MCF 10A (cell line): ENCODE measurements around the gene TENT4A. TPM values are rescaled to one million over a fixed set of nuclear protein-coding genes. Genes with fewer than 3 reads are reported as not detected.

Source experiments
- BruUV-seq: library from RNA; stranded (reverse); fragments of 400-500 nt; replicated peaks from 2 replicates; lab custom pipeline; 2021; lab: Mats Ljungman, UMichigan
- CTCF ChIA-PET: fragments of 300-600 bp; sonication (Branson Sonifier 250); formaldehyde crosslinking; extraction: SDS; loops from one replicate; lab custom pipeline; 2021; ENCODE audit warnings: antibody characterized with exemption, inconsistent platforms; lab: Yijun Ruan, JAX
- POLR2A ChIA-PET: fragments of 300-600, 350-650 bp; sonication (Branson Sonifier 250); formaldehyde crosslinking; extraction: SDS; loops from one replicate; lab custom pipeline; 2020; ENCODE audit warnings: antibody characterized with exemption, inconsistent platforms; lab: Yijun Ruan, JAX
- DNase-seq: peaks from one replicate; pipeline ENCODE4 v3.0.0-alpha.2; 2018; ENCODE audit not compliant: unreplicated experiment
- H3K27ac Mint-ChIP-seq: one replicate; pipeline ENCODE4 v1.8.0; 2022; ENCODE audit warnings: mild to moderate bottlenecking, low read depth, mixed read lengths; ENCODE audit not compliant: unreplicated experiment
- H3K27me3 Mint-ChIP-seq: one replicate; pipeline ENCODE4 v1.8.0; 2022; ENCODE audit warnings: mixed read lengths; ENCODE audit not compliant: insufficient read depth, unreplicated experiment
- H3K36me3 Mint-ChIP-seq: one replicate; pipeline ENCODE4 v1.8.0; 2022; ENCODE audit warnings: mild to moderate bottlenecking, moderate library complexity, mixed read lengths; ENCODE audit not compliant: insufficient read depth, unreplicated experiment
- H3K4me1 Mint-ChIP-seq: one replicate; pipeline ENCODE4 v1.8.0; 2022; ENCODE audit warnings: mixed read lengths; ENCODE audit not compliant: insufficient read depth, unreplicated experiment
- H3K4me3 Mint-ChIP-seq: one replicate; pipeline ENCODE4 v1.8.0; 2022; ENCODE audit warnings: mild to moderate bottlenecking, moderate library complexity, mixed read lengths; ENCODE audit not compliant: unreplicated experiment
- H3K9me3 Mint-ChIP-seq: one replicate; pipeline ENCODE4 v1.8.0; 2022; ENCODE audit warnings: mixed read lengths; ENCODE audit not compliant: unreplicated experiment
- intact Hi-C: fragments of 100-400 bp; cut with micrococcal nuclease; formaldehyde crosslinking; loops from 2 replicates; pipeline ENCODE4 v1.14.1; 2022
- total RNA-seq: library from RNA; stranded (reverse); gene quantifications from 2 replicates; pipeline ENCODE4 v1.2.3, GENCODE V29; 2022
- TF ChIP-seq, protein P1 (sequence below): fragments of 200-600 bp; IDR thresholded peaks from one replicate; pipeline ENCODE4 v1.8.0; 2022; ENCODE audit warnings: antibody characterized with exemption, mild to moderate bottlenecking; ENCODE audit not compliant: unreplicated experiment

Gene TENT4A
- total RNA-seq, 1 experiment from 2014 or later, result 27.6 TPM

DNA sequence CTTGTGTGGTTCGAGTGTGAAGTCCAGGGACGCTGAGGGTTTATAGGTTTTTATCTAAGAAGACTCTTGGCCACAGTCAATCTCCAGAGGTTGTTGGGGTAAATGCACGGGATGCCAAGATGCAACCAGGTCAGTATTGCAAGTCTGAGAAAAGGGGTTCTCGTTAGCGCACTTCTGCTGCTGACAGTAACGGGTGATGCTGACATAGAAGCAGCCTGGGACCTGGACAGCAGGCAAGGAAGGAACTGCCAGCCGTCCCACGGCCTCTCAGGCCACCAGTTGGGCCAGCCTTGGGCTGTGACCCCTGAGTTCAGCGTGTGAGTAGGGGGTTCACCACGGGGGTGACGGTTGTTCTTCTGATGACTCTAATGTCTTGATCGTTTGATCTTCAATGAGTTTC, 39.0 kb downstream of the TENT4A start:
- intact Hi-C loops, result no loop called here
- H3K4me1 Mint-ChIP-seq, result no peaks in the 10 kb centered on the region
- no peaks in the 10 kb centered on the region for H3K9me3 Mint-ChIP-seq
- no TSS peak for BruUV-seq
- peaks cover 89% of the 10 kb centered on the region for H3K36me3 Mint-ChIP-seq
- no peak overlapping the region for H3K4me3 Mint-ChIP-seq
- H3K27me3 Mint-ChIP-seq, result no peaks in the 10 kb centered on the region
- no peak for DNase-seq
- CTCF ChIA-PET, result interaction anchor here (0.6 kb wide), 1 partner anchor 299 kb away, joined by 3 read pairs; no protein-coding TSS in a partner anchor
- TF ChIP-seq, protein P1, sequence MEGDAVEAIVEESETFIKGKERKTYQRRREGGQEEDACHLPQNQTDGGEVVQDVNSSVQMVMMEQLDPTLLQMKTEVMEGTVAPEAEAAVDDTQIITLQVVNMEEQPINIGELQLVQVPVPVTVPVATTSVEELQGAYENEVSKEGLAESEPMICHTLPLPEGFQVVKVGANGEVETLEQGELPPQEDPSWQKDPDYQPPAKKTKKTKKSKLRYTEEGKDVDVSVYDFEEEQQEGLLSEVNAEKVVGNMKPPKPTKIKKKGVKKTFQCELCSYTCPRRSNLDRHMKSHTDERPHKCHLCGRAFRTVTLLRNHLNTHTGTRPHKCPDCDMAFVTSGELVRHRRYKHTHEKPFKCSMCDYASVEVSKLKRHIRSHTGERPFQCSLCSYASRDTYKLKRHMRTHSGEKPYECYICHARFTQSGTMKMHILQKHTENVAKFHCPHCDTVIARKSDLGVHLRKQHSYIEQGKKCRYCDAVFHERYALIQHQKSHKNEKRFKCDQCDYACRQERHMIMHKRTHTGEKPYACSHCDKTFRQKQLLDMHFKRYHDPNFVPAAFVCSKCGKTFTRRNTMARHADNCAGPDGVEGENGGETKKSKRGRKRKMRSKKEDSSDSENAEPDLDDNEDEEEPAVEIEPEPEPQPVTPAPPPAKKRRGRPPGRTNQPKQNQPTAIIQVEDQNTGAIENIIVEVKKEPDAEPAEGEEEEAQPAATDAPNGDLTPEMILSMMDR, result no peak
- POLR2A ChIA-PET, result no interaction called here
- no peak overlapping the region for H3K27ac Mint-ChIP-seq

DNA sequence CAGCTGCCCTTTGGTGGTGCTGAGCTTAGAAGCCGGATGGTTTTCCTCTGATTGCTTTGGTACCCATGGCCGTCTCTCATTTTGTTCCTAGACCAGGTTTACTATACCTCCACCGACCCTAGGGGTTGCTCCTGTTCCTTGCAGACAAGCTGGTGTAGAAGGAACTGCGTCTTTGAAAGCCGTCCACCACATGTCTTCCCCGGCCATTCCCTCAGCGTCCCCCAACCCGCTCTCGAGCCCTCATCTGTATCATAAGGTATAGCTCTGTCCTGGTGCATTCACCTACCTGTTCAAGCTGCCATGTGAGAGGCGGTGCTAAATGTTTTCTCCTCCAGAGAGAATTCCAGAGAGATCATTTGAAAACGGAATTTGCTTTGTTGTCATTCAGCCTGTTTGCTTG, 39.5 kb downstream of the TENT4A start:
- CTCF ChIA-PET, result interaction anchor here (0.8 kb wide), 1 partner anchor 12 kb away, joined by 3 read pairs; no protein-coding TSS in a partner anchor

DNA sequence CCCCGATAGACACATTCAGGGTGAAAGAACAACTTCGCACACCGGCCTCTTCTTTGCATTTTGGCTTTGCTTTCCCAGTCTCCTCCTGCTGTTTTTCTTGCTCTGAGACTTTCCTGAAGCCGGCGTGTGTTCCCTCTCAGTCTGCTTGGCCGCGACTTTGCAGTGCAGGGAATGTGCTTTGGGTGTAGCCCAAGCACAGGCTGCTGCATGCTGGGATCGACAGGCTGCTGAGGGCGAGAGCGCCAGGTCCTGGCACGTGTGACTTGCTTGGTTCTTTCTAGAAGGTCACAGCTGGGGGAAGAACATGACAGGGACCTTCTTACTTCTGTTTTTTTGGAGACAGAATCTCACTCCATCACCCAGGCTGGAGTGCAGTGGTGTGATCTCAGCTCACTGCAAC, 40.6 kb downstream of the TENT4A start:
- CTCF ChIA-PET, result interaction anchor here (1.1 kb wide), 1 partner anchor 9 kb away, joined by 3 read pairs; no protein-coding TSS in a partner anchor
- intact Hi-C loops, result no loop called here
- peaks cover 87% of the 10 kb centered on the region for H3K36me3 Mint-ChIP-seq
- POLR2A ChIA-PET, result no interaction called here
- no peaks in the 10 kb centered on the region for H3K9me3 Mint-ChIP-seq
- no peaks in the 10 kb centered on the region for H3K4me1 Mint-ChIP-seq
- no peak overlapping the region for H3K27ac Mint-ChIP-seq
- TF ChIP-seq, protein P1, result no peak
- BruUV-seq, result no TSS peak
- no peak for DNase-seq
- H3K27me3 Mint-ChIP-seq, result no peaks in the 10 kb centered on the region
- H3K4me3 Mint-ChIP-seq, result no peak overlapping the region

More for the DNA sequence above, 39.5 kb downstream of the TENT4A start:
- no peak overlapping the region for H3K4me3 Mint-ChIP-seq
- H3K4me1 Mint-ChIP-seq, result no peaks in the 10 kb centered on the region
- H3K9me3 Mint-ChIP-seq, result no peaks in the 10 kb centered on the region
- no peak overlapping the region for H3K27ac Mint-ChIP-seq
- DNase-seq, result no peak
- BruUV-seq, result no TSS peak
- POLR2A ChIA-PET, result no interaction called here
- H3K36me3 Mint-ChIP-seq, result peaks cover 92% of the 10 kb centered on the region
- intact Hi-C loops, result no loop called here
- TF ChIP-seq, protein P1, result no peak
- H3K27me3 Mint-ChIP-seq, result no peaks in the 10 kb centered on the region

DNA sequence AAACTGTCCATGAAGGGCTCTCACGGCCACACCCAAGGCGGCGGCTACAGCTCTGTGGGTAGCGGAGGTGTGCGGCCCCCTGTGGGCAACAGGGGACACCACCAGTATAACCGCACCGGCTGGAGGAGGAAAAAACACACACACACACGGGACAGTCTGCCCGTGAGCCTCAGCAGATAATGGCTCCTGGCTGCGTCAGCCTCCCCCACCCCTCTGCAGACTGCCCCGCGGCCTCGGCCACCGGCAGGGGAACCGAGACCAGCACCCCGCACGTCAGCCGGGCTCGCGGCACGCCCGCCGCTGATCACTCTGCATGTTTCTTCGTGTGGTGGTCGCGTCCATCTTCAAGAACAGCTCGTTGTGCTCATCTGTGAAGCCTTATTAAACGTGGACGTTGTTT, 41.5 kb downstream of the TENT4A start:
- no peaks in the 10 kb centered on the region for H3K27me3 Mint-ChIP-seq
- CTCF ChIA-PET, result interaction anchor here (0.7 to 1.0 kb wide), 2 partner anchors 10 to 1263 kb away, joined by 3 to 5 read pairs; no protein-coding TSS in a partner anchor
- H3K36me3 Mint-ChIP-seq, result peaks cover 78% of the 10 kb centered on the region
- TF ChIP-seq, protein P1, result no peak
- H3K9me3 Mint-ChIP-seq, result no peaks in the 10 kb centered on the region
- BruUV-seq, result no TSS peak
- intact Hi-C loops, result no loop called here
- POLR2A ChIA-PET, result no interaction called here
- no peak overlapping the region for H3K4me3 Mint-ChIP-seq
- peak overlapping the region; percentile 27 for H3K27ac Mint-ChIP-seq
- no peak for DNase-seq
- no peaks in the 10 kb centered on the region for H3K4me1 Mint-ChIP-seq
